Smooth muscle cell (in vitro differentiated cells): Measurements from ENCODE around the gene PTPN1. TPM values are rescaled to one million over a fixed set of nuclear protein-coding genes. Genes with fewer than 3 reads are reported as not detected.

Source experiments
- DNase-seq: peaks from one replicate; lab custom pipeline; 2025; ENCODE audit not compliant: unreplicated experiment; lab: John Stamatoyannopoulos, UW
- H2AFZ ChIP-seq: fragments of 200-600 bp; sonication (generic); 2 replicates; pipeline ENCODE4 v1.6.0; 2016; ENCODE audit warnings: antibody characterized with exemption, low read depth, mild to moderate bottlenecking
- H3F3A ChIP-seq: fragments of 200-600 bp; sonication (generic); 2 replicates; pipeline ENCODE4 v1.6.0; 2017; ENCODE audit warnings: antibody characterized with exemption, low read depth
- H3K27ac ChIP-seq: fragments of 200-600 bp; sonication (generic); 2 replicates; pipeline ENCODE4 v1.5.1; 2016; ENCODE audit warnings: low read depth, mild to moderate bottlenecking
- H3K27me3 ChIP-seq: fragments of 200-600 bp; sonication (generic); 2 replicates; pipeline ENCODE4 v1.6.1; 2016; ENCODE audit warnings: low read depth, mild to moderate bottlenecking
- H3K36me3 ChIP-seq: fragments of 200-600 bp; sonication (generic); 2 replicates; pipeline ENCODE4 v1.5.1; 2016; ENCODE audit warnings: low read depth
- H3K4me1 ChIP-seq: fragments of 200-600 bp; sonication (generic); 2 replicates; pipeline ENCODE4 v1.5.1; 2016; ENCODE audit warnings: low read depth
- H3K4me2 ChIP-seq: fragments of 200-600 bp; sonication (generic); 2 replicates; pipeline ENCODE4 v1.6.0; 2016; ENCODE audit warnings: mild to moderate bottlenecking
- H3K4me3 ChIP-seq: fragments of 200-600 bp; sonication (generic); 2 replicates; pipeline ENCODE4 v1.5.1; 2016; ENCODE audit warnings: mild to moderate bottlenecking
- H3K79me2 ChIP-seq: fragments of 200-600 bp; sonication (generic); 2 replicates; pipeline ENCODE4 v1.6.0; 2016; ENCODE audit warnings: low read depth, mild to moderate bottlenecking
- H3K9ac ChIP-seq: fragments of 200-600 bp; sonication (generic); 2 replicates; pipeline ENCODE4 v1.6.0; 2016; ENCODE audit warnings: low read depth
- H3K9me3 ChIP-seq: fragments of 200-600 bp; sonication (generic); replicated peaks from 2 replicates; pipeline ENCODE4 v1.5.1; 2016; ENCODE audit warnings: low read depth
- H4K20me1 ChIP-seq: fragments of 200-600 bp; sonication (generic); 2 replicates; pipeline ENCODE4 v1.6.0; 2016; ENCODE audit warnings: low read depth
- CTCF ChIP-seq: fragments of 200-600 bp; sonication (generic); IDR thresholded peaks from 2 replicates; pipeline ENCODE4 v1.5.1; 2017; ENCODE audit warnings: borderline replicate concordance, mild to moderate bottlenecking, antibody characterized with exemption; ENCODE audit not compliant: insufficient read depth, poor library complexity, severe bottlenecking
- WGBS: methylation state at CpG from one replicate; pipeline ENCODE4 v1.1.7; 2016; ENCODE audit warnings: low lambda C conversion rate; 5-methylcytosine and 5-hydroxymethylcytosine counted together
- polyA plus RNA-seq: library from polyadenylated mRNA; unstranded; fragments of >200 nt; fragmentation: Nextera tagmentation; extraction: Ambion mirVana; gene quantifications from 2 replicates; pipeline ENCODE4 v1.2.1, GENCODE V29; 2016
- total RNA-seq: library from RNA; depleted of rRNA; stranded (reverse); fragments of >200 nt; gene quantifications from 2 replicates; pipeline ENCODE4 v1.2.3, GENCODE V29; 2014

PTPN1 gene
- total and polyA plus RNA-seq, 2 experiments from 2014 or later = 16.1 to 28.9 TPM

DNA sequence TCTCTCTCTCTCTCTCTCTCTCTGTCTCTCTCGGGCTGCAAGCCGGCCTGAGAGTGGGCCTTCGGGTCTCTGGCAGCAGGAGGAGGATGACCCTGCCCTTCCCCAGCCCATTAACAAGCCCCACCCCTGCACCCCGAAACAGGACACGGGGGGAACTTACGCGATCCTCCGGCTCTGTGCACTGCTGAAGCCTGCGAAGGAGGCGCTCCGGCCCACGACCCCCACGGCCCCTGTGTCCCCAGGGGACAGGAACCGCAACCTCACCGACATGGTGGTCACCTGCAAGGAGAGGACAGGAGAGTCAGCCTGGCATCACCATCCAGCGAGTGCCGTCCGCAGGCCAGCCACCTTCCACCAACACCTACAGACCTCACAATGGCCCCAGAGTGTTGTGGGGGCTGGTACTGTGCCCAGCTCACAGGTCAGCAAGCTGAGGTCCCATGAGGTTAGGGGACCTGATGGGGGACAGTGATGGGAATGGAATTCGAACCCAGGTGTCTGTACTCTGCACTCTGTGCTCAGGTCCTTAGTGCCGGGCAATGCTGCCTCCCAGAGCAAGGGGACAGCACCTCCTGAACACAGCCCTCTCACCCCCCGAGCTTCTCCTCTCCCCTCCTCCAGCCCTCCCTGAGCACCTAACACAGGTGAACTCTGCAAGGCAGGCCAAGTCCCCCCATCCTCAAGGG lies 120.5 kb downstream of the PTPN1 start:
- no peak for DNase-seq
- Histone ChIP-seq H4K20me1 (no peaks in the 10 kb centered on the region), H3K9me3 (no peaks in the 10 kb centered on the region), H2AFZ (no peak overlapping the region), H3F3A (peaks cover 9% of the 10 kb centered on the region), H3K79me2 (no peaks in the 10 kb centered on the region), H3K4me2 (no peak overlapping the region), H3K4me3 (no peak overlapping the region), H3K36me3 (no peaks in the 10 kb centered on the region), H3K4me1 (no peaks in the 10 kb centered on the region), H3K27ac (no peak overlapping the region), H3K9ac (no peak overlapping the region), H3K27me3 (no peaks in the 10 kb centered on the region)
- WGBS = 85% methylated on average over 10 of the region's 21 CpGs
- TF ChIP-seq CTCF = no peak

DNA sequence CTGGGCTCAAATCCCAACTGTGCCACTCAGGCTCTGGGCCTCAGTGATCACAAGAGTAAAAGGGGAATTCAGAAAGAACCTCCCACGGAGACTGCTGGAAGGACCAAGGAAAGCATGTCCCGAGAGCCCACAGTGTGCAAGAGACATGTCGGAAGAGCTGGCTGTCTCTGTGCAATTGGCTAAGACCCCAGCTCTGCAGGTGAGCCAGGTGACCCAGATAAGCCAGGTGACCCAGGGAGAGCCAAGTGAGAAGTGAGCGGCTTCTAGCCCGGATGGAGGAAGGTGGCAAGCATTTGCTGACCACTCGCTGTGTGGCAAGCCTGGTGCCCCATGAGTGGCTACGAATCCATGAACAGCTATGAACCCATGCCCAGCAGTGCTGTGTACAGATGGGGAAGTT lies 122.1 kb downstream of the PTPN1 start:
- no peak overlapping the region for H3K27ac ChIP-seq
- no peak overlapping the region for H3K4me2 ChIP-seq
- no peak for DNase-seq
- no peaks in the 10 kb centered on the region for H4K20me1 ChIP-seq
- peaks cover 9% of the 10 kb centered on the region for H3F3A ChIP-seq
- H3K9ac ChIP-seq = no peak overlapping the region
- no peaks in the 10 kb centered on the region for H3K9me3 ChIP-seq
- H3K4me1 ChIP-seq = peaks cover 13% of the 10 kb centered on the region
- H2AFZ ChIP-seq = no peak overlapping the region
- TF ChIP-seq CTCF = no peak
- no peak overlapping the region for H3K4me3 ChIP-seq
- H3K27me3 ChIP-seq = no peaks in the 10 kb centered on the region
- WGBS = 95% methylated on average over 7 of the region's 7 CpGs
- H3K36me3 ChIP-seq = no peaks in the 10 kb centered on the region
- no peaks in the 10 kb centered on the region for H3K79me2 ChIP-seq

DNA sequence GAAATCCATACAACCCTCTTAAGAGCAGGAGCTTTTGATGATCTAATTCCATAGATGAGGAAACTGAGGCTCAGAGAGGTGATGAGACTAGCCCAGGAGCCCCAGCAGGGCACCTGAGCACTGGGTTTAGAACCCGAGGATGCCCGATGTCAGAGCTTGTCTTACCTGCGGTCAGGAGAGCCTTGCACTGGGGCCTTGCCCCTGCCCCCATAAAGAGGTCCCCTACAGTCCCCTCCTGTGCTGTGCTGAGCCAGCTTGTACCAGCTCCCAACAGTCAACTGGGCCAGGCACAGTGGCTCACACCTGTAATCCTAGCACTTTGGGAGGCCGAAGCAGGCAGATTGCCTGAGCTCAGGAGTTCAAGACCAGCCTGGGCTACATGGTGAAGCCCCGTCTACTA lies 122.5 kb downstream of the PTPN1 start:
- WGBS = 93% methylated on average over 5 of the region's 5 CpGs
- Histone ChIP-seq H4K20me1 (no peaks in the 10 kb centered on the region), H3K9ac (no peak overlapping the region), H3K4me3 (no peak overlapping the region), H3K27me3 (no peaks in the 10 kb centered on the region), H3K79me2 (no peaks in the 10 kb centered on the region), H3K4me1 (peaks cover 15% of the 10 kb centered on the region), H3K4me2 (no peak overlapping the region), H2AFZ (no peak overlapping the region), H3F3A (peaks cover 9% of the 10 kb centered on the region), H3K9me3 (no peaks in the 10 kb centered on the region), H3K27ac (no peak overlapping the region), H3K36me3 (no peaks in the 10 kb centered on the region)
- DNase-seq = no peak
- no peak for TF ChIP-seq CTCF

DNA sequence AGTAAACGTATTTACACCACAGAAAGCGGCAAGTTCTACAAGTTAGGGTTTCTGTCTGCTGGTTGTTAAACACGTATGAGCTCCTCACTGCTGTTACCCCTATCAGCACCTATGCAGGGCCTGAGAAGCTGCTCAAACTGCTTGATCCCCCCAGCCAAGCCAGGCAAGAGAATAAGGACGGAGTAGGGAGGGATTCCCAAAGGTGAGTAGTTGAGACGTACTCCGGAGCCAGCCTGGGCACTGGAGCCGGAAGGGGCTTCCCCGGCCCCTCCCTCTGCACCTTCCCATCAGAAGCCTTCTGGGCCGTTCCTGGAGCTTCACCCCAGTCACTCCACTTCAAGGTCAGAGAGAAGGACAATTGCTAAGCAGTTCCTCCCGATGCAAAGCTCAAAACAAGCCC lies 123.2 kb downstream of the PTPN1 start:
- no peaks in the 10 kb centered on the region for H3K27me3 ChIP-seq
- H3K79me2 ChIP-seq = no peaks in the 10 kb centered on the region
- no peak overlapping the region for H3K4me2 ChIP-seq
- H3K4me1 ChIP-seq = peaks cover 17% of the 10 kb centered on the region
- H3K4me3 ChIP-seq = no peak overlapping the region
- DNase-seq = no peak
- no peaks in the 10 kb centered on the region for H3K9me3 ChIP-seq
- no peak for TF ChIP-seq CTCF
- H3K27ac ChIP-seq = no peak overlapping the region
- H4K20me1 ChIP-seq = no peaks in the 10 kb centered on the region
- peaks cover 9% of the 10 kb centered on the region for H3F3A ChIP-seq
- H3K36me3 ChIP-seq = no peaks in the 10 kb centered on the region
- WGBS = 88% methylated on average over 10 of the region's 10 CpGs
- no peak overlapping the region for H3K9ac ChIP-seq
- H2AFZ ChIP-seq = no peak overlapping the region
